T-helper 1 cell (primary cell): ENCODE data around the gene IPO13.

Source experiments
- DNase-seq, 5 donors: peaks; one replicate each; pipeline ENCODE4 v3.0.0-alpha.2; 2012 to 2020

IPO13 gene

GRCh38 chr1:44014365-44015104, 67.8 kb downstream of the IPO13 start:
- no peak for DNase-seq

GRCh38 chr1:44015206-44015605, 68.5 kb downstream of the IPO13 start:
- no peak for DNase-seq

GRCh38 chr1:44016041-44016889, 69.5 kb downstream of the IPO13 start:
- no peak for DNase-seq

- no peak for DNase-seq
Measured at GRCh38 chr1:44016890-44017400, 70.2 kb downstream of the IPO13 start.
